ENCODE measurements around the gene TMEM238. TPM values are rescaled to one million over a fixed set of nuclear protein-coding genes. Genes with fewer than 3 reads are reported as not detected.

Gene TMEM238
- 1.4 and 4.1 TPM in 2 replicates for total RNA-seq

- TF ChIP-seq CTCF (IDR thresholded peaks at IDR 0.05; ENCODE audit: insufficient read depth, low read length, poor library complexity, severe bottlenecking), result no peak
- H3K27me3 ChIP-seq (ENCODE audit: control insufficient read depth, insufficient read depth, low read length), result no peaks in the 10 kb centered on the region
- DNase-seq (ENCODE audit: low read depth), result no peak
These were observed at the start of gene TMEM238 for GRCh38 chr19:55384131-55384919. Gene TMEM238 (minus strand): TSS chr19:55384292. CDS start chr19:55384259, 33 bp downstream.

GRCh38 chr19:55433292-55433691 lies 49.2 kb upstream of the TMEM238 start:
- Histone ChIP-seq H3K27me3 (ENCODE audit: control insufficient read depth, insufficient read depth, low read length) (peaks cover 37% of the 10 kb centered on the region), H3K36me3 (ENCODE audit: control insufficient read depth, insufficient read depth, low read length) (no peaks in the 10 kb centered on the region), H3K4me3 (ENCODE audit: low read depth, low read length) (no peak overlapping the region)
- no peak for TF ChIP-seq CTCF (IDR thresholded peaks at IDR 0.05; ENCODE audit: insufficient read depth, low read length, poor library complexity, severe bottlenecking)
- no peak for DNase-seq (ENCODE audit: low read depth)

More at GRCh38 chr19:55384131-55384919, at the start of gene TMEM238:
- H3K4me3 ChIP-seq (ENCODE audit: low read depth, low read length), result peak within 1 kb of the TSS; percentile 40
- peaks cover 2% of the 10 kb centered on the region for H3K36me3 ChIP-seq (ENCODE audit: control insufficient read depth, insufficient read depth, low read length)

GRCh38 chr19:55432241-55432959 lies 48.3 kb upstream of the TMEM238 start:
- Histone ChIP-seq H3K4me3 (ENCODE audit: low read depth, low read length) (no peak overlapping the region), H3K27me3 (ENCODE audit: control insufficient read depth, insufficient read depth, low read length) (peaks cover 34% of the 10 kb centered on the region), H3K36me3 (ENCODE audit: control insufficient read depth, insufficient read depth, low read length) (no peaks in the 10 kb centered on the region)
- DNase-seq (ENCODE audit: low read depth), result no peak
- no peak for TF ChIP-seq CTCF (IDR thresholded peaks at IDR 0.05; ENCODE audit: insufficient read depth, low read length, poor library complexity, severe bottlenecking)

- TF ChIP-seq CTCF (IDR thresholded peaks at IDR 0.05; ENCODE audit: insufficient read depth, low read length, poor library complexity, severe bottlenecking), result no peak
- H3K4me3 ChIP-seq (ENCODE audit: low read depth, low read length), result no peak overlapping the region
- no peaks in the 10 kb centered on the region for H3K36me3 ChIP-seq (ENCODE audit: control insufficient read depth, insufficient read depth, low read length)
- DNase-seq (ENCODE audit: low read depth), result no peak
- H3K27me3 ChIP-seq (ENCODE audit: control insufficient read depth, insufficient read depth, low read length), result peaks cover 34% of the 10 kb centered on the region
These were observed 47.1 kb upstream of the TMEM238 start for GRCh38 chr19:55431183-55431582.

GRCh38 chr19:55426042-55426441 lies 42.0 kb upstream of the TMEM238 start:
- no peak overlapping the region for H3K4me3 ChIP-seq (ENCODE audit: low read depth, low read length)
- TF ChIP-seq CTCF (IDR thresholded peaks at IDR 0.05; ENCODE audit: insufficient read depth, low read length, poor library complexity, severe bottlenecking), result no peak
- H3K27me3 ChIP-seq (ENCODE audit: control insufficient read depth, insufficient read depth, low read length), result peaks cover 7% of the 10 kb centered on the region
- DNase-seq (ENCODE audit: low read depth), result no peak
- H3K36me3 ChIP-seq (ENCODE audit: control insufficient read depth, insufficient read depth, low read length), result no peaks in the 10 kb centered on the region
